IPS-15b (cell line): ENCODE data around the gene CERS6.

Experiments
- H3K27me3 ChIP-seq: one replicate; pipeline ENCODE4 v1.6.1; 2013; ENCODE audit warnings: low read length; ENCODE audit not compliant: control insufficient read depth, insufficient read depth
- H3K36me3 ChIP-seq: one replicate; pipeline ENCODE4 v1.6.1; 2013; ENCODE audit warnings: low read length; ENCODE audit not compliant: control insufficient read depth, insufficient read depth
- H3K4me1 ChIP-seq: one replicate; pipeline ENCODE4 v1.6.1; 2013; ENCODE audit warnings: mild to moderate bottlenecking, low read length; ENCODE audit not compliant: control insufficient read depth, insufficient read depth
- H3K4me3 ChIP-seq: one replicate; pipeline ENCODE4 v1.5.1; 2013; ENCODE audit warnings: low read depth, low read length
- H3K9ac ChIP-seq: one replicate; pipeline ENCODE4 v1.6.1; 2013; ENCODE audit warnings: low read depth, mild to moderate bottlenecking, low read length
- H3K9me3 ChIP-seq: one replicate; pipeline ENCODE4 v1.6.1; 2013; ENCODE audit warnings: mild to moderate bottlenecking, low read length; ENCODE audit not compliant: control insufficient read depth, insufficient read depth

CERS6 gene

DNA sequence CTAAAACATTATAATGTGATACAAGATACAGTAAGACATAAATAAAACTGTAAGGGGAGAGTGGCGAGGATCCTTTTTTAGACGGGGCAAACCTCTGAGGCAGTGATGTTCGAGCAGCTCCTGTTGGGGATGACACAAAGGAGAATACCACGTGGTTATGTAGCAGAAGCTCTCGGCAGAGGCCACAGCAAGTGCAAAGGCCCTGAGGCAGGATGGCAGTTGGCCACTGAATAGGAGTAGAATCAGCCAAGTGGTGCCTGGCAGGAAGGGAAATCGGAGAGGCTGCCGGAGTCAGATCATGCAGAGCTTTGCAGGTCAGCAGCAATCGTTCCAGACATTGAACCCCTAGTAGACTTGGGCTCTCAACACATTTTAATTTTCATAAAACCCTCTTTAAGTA is 365.5 kb downstream of the CERS6 start:
- Histone ChIP-seq H3K4me1 (no peaks in the 10 kb centered on the region), H3K9ac (no peak overlapping the region), H3K4me3 (no peak overlapping the region), H3K27me3 (no peaks in the 10 kb centered on the region), H3K9me3 (no peaks in the 10 kb centered on the region), H3K36me3 (no peaks in the 10 kb centered on the region)

DNA sequence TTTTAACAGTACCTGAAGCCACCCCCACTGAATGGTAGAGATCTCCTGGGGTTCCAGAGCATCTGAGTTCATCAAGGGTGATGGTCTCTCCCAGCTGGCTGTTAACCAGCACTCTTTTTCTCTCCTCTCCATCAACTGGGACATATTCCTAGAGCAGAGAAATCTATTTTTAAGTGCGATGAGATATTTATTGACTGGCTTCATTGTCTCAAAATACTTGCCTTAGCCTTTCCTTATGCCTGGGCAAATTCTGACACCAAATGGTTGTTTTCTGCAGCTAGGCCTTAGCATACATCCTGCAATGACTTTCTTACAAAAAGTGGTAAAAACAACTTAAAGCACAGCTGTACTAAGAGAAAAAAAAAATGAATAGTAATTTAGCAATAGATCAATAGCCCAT is 365.9 kb downstream of the CERS6 start:
- Histone ChIP-seq H3K36me3 (no peaks in the 10 kb centered on the region), H3K4me1 (no peaks in the 10 kb centered on the region), H3K9ac (no peak overlapping the region), H3K4me3 (no peak overlapping the region), H3K9me3 (no peaks in the 10 kb centered on the region), H3K27me3 (no peaks in the 10 kb centered on the region)
